Mucosa of stomach (tissue), 1 donor: ENCODE data around the gene ANKRD65.
A peak's percentile ranks its signal among the peaks of the same experiment; 100 is the strongest.
"Not testable (repeated sequence)": the region's sequence is repeated elsewhere in the genome, so short reads cannot be mapped to it uniquely, and the experiment has no call there.

Experiments
- H3K27me3 ChIP-seq: one replicate; pipeline ENCODE4 v1.7.0; 2013; ENCODE audit warnings: mild to moderate bottlenecking, low read length; ENCODE audit not compliant: control insufficient read depth, insufficient read depth
- H3K36me3 ChIP-seq: one replicate; pipeline ENCODE4 v1.7.0; 2013; ENCODE audit warnings: low read length; ENCODE audit not compliant: control insufficient read depth, insufficient read depth
- H3K4me1 ChIP-seq: one replicate; pipeline ENCODE4 v1.7.0; 2013; ENCODE audit warnings: mild to moderate bottlenecking, low read length; ENCODE audit not compliant: control insufficient read depth, insufficient read depth
- H3K4me3 ChIP-seq: one replicate; pipeline ENCODE4 v1.7.0; 2013; ENCODE audit warnings: low read length
- H3K9ac ChIP-seq: one replicate; pipeline ENCODE4 v1.7.0; 2013; ENCODE audit warnings: mild to moderate bottlenecking, low read length, moderate library complexity
- H3K9me3 ChIP-seq: one replicate; pipeline ENCODE4 v1.7.0; 2013; ENCODE audit warnings: mild to moderate bottlenecking, low read length, moderate library complexity; ENCODE audit not compliant: control insufficient read depth
- donor health status: Pancreatic carcinoma.

ANKRD65 gene

DNA sequence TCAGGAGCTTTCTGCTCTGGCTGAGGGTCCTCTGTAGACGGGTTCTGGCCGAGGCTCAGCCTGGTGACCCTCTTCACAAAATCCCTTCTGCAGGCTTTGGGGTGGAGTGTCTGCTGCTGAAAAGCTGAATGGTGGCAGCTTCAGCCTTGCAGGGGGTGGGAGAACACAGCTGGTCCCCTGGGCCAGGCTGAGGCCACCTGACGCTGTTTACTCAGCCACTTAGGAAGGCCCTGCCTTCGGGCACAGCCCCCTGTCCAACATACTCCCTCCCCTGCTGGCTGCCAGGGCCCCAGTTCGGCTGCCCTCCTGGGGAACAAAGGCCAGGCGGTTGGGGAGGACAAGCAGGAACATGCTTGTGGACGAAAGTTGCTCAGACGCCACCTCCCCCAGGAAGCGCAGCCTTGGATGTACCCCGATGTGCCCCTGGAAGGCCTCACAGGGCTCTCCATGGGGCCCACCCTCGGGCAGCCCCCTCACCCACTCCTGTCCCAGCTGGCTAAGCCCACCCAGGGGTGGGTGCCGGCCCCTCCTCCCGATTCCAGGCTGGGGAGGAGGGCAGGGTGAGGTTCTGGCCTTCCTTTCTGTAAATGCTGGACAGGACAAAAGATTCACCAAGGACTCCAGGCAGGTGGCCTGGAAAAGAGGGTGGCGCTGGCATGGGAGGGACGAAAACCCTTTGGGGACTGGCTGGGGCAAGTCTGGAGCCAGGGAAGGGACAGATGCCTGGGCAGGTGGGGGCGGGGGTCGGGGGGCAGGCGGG, at the start of gene ANKRD65:
ANKRD65 (minus strand) TSS at position 130 of the 760 bp plus-strand sequence. CDS start 271 bp downstream, outside the sequence.
- peak within 1 kb of the TSS; percentile 34 for H3K9ac ChIP-seq

DNA sequence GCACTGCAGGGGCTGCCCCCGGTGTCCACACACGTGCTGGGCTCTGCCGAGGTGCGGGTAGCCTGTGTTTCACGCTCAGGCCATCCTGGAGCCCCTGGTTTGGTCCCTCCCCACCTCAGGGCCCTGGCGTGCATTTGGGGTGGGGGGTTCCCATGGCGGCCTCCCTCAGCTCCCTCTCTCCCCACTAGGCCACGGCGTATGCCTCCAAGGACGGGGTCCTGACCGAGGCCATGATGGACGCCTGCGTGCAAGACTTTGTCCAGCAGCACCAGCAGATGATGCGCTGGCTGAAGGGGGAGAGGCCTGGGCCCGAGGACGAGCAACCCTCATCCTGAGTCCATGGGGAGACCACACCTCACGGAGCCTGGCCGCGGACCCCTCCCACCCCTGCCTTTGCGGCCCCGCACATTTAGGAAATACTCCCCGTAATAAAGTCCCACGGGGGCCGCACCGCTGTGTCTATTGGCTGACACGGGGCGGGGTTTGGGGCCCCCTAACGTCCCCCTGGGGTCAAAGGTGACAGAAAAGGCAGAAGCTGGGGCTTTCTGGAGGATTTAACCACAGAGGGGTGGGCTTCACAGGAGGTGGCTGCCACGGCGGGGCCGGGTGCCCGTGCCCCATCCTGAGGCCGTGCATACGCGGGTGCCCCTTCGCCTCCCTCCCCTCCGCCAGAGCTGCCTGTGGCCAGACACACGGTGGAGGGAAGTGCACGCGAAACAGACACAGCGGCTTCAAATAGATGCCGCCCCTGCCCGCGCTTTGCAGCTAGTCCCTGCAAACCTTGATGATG, 47.3 kb upstream of the ANKRD65 start:
- H3K4me1 ChIP-seq, H3K27me3 ChIP-seq, H3K9ac ChIP-seq: not testable (repeated sequence)

More for the DNA sequence above, at the start of gene ANKRD65:
- H3K36me3 ChIP-seq: no peaks in the 10 kb centered on the region
- peaks cover 2% of the 10 kb centered on the region for H3K27me3 ChIP-seq
- H3K4me1 ChIP-seq: peaks cover 11% of the 10 kb centered on the region
- H3K9me3 ChIP-seq: no peaks in the 10 kb centered on the region
- H3K4me3 ChIP-seq: no peak within 1 kb of the TSS

DNA sequence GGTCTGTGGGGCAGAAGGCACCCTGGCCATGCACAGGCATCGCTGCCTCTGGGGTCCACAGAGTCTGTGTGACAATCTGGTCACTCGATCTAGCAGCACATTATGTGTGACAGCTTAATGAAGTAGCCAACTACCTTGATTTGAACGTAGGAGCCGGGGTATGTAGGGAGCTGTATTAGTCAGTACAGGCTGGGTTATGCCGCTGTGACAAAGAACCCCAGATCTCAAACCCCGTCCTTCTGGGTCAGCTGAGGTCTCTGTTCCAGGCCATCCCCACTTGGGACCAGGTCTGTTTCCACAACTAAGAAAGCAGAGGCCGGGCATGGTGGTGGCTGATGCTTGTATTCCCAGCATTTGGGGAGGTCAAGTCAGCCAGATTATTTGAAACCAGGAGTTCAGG, 42.2 kb upstream of the ANKRD65 start:
- Histone ChIP-seq H3K4me1 (peaks cover 3% of the 10 kb centered on the region), H3K4me3 (no peak overlapping the region)

More for the DNA sequence above, 47.3 kb upstream of the ANKRD65 start:
- not testable (repeated sequence) for H3K4me3 ChIP-seq, H3K36me3 ChIP-seq, H3K9me3 ChIP-seq

DNA sequence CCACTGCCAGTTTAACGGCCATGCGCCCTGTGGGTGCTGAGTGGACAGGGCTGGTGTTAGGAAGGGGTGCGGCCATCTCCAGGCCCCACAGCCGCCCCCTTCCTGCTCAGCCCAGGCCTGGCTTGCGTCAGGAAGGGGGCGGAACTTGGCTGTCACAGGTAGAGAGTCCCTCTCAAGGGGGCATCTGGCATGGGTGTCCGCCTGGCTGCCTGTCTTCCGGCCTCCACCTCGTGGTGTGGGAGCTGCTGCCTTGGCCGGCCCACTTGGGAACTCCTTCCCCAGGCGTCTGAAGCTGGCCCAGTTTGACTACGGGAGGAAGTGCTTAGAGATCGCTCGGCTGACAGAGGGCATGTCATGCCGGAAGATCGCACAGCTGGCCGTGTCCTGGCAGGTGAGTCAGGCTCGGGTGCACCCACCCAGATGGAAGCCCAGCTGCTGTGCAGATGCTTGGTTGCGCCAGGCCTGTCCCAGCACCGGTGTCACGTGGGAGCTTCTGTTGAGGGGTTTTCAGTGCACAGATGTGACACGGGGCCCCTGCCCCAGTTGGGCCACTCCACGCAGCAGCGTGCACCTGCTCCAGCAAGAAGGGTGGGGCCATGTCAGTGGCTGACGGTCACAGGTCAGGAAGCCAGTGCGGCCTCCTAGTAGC, 41.4 kb upstream of the ANKRD65 start:
- peaks cover 3% of the 10 kb centered on the region for H3K4me1 ChIP-seq
- H3K9ac ChIP-seq: no peak overlapping the region
- no peaks in the 10 kb centered on the region for H3K36me3 ChIP-seq
- no peaks in the 10 kb centered on the region for H3K27me3 ChIP-seq
- H3K9me3 ChIP-seq: no peaks in the 10 kb centered on the region
- H3K4me3 ChIP-seq: no peak overlapping the region

More for the DNA sequence above, 42.2 kb upstream of the ANKRD65 start:
- Histone ChIP-seq H3K9me3 (no peaks in the 10 kb centered on the region), H3K36me3 (no peaks in the 10 kb centered on the region), H3K9ac (no peak overlapping the region), H3K27me3 (no peaks in the 10 kb centered on the region)

DNA sequence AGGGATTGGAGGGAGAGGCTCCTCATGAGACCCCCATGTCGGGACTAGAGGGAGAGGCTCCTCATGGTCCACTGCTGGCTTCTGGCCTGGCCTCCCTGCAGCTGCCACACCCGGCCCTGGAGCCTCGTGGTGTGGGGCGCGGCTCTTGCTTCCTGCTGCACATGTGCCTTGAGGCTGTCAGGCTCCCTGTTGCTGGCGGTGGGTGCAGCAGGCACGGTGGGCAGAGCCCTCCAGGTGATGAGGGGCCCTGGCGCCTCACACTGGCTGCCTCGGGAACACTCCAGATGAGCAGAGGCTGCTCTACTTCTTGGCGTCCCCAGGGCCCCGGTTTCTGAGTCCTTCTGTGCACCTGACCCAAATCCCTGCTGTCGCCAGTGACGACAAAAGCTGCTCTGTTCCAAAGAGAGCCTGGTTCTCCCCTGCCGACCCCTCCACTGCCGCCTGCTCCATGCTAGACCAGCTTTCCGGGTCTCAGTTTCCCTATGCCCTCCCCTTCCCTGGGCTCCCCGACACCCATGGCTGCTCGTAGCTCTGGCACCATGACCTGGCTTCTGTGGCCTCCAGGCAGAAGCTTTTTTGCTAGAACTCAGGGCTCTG, 40.7 kb upstream of the ANKRD65 start:
- Histone ChIP-seq H3K27me3 (no peaks in the 10 kb centered on the region), H3K9me3 (no peaks in the 10 kb centered on the region), H3K4me1 (peaks cover 3% of the 10 kb centered on the region), H3K36me3 (no peaks in the 10 kb centered on the region), H3K9ac (no peak overlapping the region), H3K4me3 (no peak overlapping the region)

DNA sequence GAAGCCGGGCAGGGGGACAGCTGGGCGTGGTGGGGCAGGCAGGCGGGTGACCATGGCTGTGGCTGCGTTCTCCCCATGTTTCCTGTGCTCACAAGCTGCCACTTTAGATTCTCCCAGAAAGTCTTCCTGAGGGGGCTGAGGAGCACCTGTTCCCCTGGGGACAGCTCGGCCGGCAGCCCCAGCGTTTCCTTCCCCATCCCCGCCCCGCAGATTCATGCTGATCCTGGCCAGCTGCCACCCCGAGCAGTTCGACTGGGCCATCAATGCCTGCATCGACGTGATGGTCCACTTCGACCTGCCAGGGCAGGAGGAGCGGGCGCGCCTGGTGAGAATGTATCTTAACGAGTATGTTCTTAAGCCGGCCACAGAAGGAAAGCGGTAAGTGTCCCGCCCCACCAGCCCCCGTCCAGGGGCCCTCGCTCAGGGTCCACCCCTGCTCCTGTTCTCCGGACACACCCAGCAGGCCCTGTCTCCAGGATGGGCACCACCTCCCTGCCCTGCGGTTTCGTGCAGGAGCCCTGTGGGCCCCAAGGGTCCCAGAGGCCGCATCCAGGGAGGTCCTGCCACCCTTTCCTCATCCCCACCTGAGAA, 39.6 kb upstream of the ANKRD65 start:
- H3K9me3 ChIP-seq: no peaks in the 10 kb centered on the region
- H3K36me3 ChIP-seq: no peaks in the 10 kb centered on the region
- peaks cover 3% of the 10 kb centered on the region for H3K4me1 ChIP-seq
- H3K4me3 ChIP-seq: no peak overlapping the region
- H3K27me3 ChIP-seq: no peaks in the 10 kb centered on the region
- H3K9ac ChIP-seq: no peak overlapping the region

DNA sequence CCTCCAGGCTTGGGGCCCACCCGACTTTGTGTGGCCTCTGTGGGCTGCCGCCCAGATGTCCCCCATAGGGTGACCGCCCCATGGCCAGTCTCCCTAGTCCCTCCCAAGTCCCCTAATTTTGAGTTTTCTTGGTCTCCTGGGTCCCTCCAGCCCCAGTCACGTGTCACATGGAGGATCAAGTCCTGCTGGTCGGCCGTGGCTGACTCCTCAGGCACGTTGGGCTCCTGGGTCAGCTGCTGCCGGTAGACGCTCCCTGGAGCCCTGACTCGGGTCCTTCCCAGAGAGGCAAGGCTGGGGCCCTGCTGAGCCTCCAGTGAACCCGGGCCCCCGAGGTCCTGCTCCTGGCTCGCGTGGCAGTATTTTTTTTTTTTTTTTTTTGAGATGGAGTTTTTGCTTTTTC, 38.6 kb upstream of the ANKRD65 start:
- not testable (repeated sequence) for H3K9ac ChIP-seq, H3K9me3 ChIP-seq, H3K4me3 ChIP-seq, H3K4me1 ChIP-seq, H3K27me3 ChIP-seq, H3K36me3 ChIP-seq

DNA sequence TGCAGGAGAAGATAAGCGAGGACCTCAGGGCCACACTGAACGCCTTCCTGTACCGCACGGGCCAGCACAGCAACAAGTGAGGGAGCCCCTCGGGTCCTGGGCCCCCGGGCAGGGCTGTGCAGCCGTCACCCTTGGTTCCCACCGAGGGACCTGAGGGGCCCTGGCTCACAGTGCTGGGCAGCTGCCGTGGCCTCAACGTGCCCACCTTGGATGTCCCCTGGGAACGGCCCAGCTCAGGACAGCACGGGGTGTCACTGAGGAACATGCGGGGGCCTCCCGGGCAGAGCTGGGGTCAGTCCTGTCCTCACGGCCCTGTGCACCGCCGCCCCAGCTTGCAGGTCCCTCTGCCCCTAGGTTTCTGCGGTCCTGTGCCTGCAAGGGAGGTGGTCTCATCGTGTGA, 38.1 kb upstream of the ANKRD65 start:
- not testable (repeated sequence) for H3K27me3 ChIP-seq, H3K4me1 ChIP-seq, H3K9me3 ChIP-seq, H3K4me3 ChIP-seq, H3K36me3 ChIP-seq, H3K9ac ChIP-seq

DNA sequence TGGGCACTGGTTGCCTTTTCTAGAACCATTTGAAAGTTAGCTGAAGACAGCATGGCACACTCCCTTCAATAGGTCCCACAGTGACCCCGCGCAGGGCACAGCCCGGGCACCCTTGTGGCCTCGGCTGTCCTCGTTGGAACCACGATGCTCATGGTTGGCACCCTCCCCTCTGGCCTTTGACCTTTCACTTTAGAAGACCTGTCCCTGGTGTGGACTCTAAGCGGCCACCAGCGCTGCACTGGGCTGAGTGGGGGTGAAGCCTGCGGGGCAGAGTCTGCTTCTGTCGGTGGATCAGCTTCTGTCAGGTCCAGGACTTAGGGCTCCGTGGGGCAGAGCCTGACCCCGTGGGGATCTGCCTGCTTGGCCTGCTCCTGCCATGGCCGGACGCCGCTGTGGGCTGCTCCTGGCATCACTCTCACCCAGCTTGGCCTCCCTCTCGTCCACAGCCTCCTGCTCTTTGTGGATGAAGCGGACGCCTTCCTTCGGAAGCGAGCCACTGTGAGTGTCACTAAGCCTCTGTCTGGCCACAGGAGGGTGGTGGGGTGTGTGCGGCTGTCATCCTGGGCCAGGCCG, 35.7 kb upstream of the ANKRD65 start:
- not testable (repeated sequence) for H3K36me3 ChIP-seq, H3K9me3 ChIP-seq, H3K4me3 ChIP-seq, H3K27me3 ChIP-seq, H3K9ac ChIP-seq, H3K4me1 ChIP-seq

DNA sequence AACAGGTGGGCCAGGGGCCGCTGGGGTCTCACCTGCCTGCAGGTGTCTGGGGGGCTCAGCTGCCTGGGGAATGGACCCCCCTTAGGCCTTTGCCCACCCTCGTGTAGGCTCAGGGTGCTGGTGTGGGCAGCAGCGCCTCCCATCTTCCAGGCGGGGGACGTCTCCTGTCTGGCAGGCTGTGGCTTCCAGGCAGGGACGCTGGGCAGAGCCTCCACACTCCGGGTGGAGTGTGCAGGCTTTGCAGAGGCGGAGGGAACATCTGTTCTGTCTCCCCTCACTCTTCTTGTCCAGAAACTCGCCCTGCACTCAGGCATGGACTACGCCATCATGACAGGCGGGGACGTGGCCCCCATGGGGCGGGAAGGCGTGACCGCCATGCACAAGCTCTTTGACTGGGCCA, 34.9 kb upstream of the ANKRD65 start:
- not testable (repeated sequence) for H3K9me3 ChIP-seq, H3K9ac ChIP-seq, H3K4me1 ChIP-seq, H3K4me3 ChIP-seq, H3K27me3 ChIP-seq, H3K36me3 ChIP-seq

DNA sequence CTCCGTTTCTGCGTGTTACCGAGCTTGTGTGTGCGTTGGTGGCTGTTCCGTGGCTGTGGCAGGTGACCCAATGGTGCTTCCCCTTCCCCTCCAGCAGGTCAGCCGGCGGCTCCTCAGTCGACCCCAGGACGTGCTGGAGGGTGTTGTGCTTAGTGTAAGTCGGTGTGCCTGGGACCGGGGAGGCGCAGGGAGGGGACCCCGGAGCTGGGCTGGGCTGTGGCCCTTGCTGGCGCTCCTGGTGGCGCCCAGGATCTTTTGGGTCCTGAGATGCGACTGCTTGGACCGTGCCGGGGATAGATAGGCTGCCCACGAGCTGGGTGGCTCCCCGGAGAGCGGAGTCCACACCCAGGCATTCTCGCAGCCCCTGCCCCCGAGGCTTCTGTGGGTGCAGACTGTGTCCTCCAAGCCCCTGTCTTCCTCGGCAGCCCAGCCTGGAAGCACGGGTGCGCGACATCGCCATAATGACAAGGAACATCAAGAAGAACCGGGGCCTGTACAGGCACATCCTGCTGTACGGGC, 34.3 kb upstream of the ANKRD65 start:
- Histone ChIP-seq H3K9ac (no peak overlapping the region), H3K4me3 (no peak overlapping the region), H3K36me3 (no peaks in the 10 kb centered on the region), H3K4me1 (no peaks in the 10 kb centered on the region), H3K27me3 (no peaks in the 10 kb centered on the region), H3K9me3 (no peaks in the 10 kb centered on the region)
